Activated CD4-positive, alpha-beta T cell treated with anti-CD3 and anti-CD28 coated beads for 36 hours (primary cell): ENCODE measurements around the gene TSPAN17. TPM values are rescaled to one million over a fixed set of nuclear protein-coding genes. Genes with fewer than 3 reads are reported as not detected.

Experiments used
- ATAC-seq: fragments of 200-7000 bp; cut with Tn5 transposase; one replicate; pipeline ENCODE4 v1.10.0; 2021; ENCODE audit warnings: mild to moderate bottlenecking, moderate library complexity
- CTCF ChIA-PET: fragments of 350-600 bp; sonication (Branson Sonifier 250); formaldehyde crosslinking; loops from one replicate; lab custom pipeline; 2021; ENCODE audit warnings: antibody characterized with exemption; lab: Charles Lee
- POLR2A ChIA-PET: fragments of 350-600 bp; sonication (Branson Sonifier 250); formaldehyde crosslinking; loops from one replicate; lab custom pipeline; 2021; ENCODE audit warnings: antibody characterized with exemption, inconsistent platforms; lab: Charles Lee
- DNase-seq: peaks from one replicate; pipeline ENCODE4 v3.0.0-alpha.2; 2020
- H3K27ac Mint-ChIP-seq: one replicate; pipeline ENCODE4 v1.8.0; 2021; ENCODE audit warnings: mixed read lengths
- H3K27me3 Mint-ChIP-seq: one replicate; pipeline ENCODE4 v1.8.0; 2021; ENCODE audit warnings: mixed read lengths
- H3K36me3 Mint-ChIP-seq: one replicate; pipeline ENCODE4 v1.8.0; 2021; ENCODE audit warnings: low read depth, mixed read lengths
- H3K4me1 Mint-ChIP-seq: one replicate; pipeline ENCODE4 v1.8.0; 2021; ENCODE audit warnings: mixed read lengths
- H3K4me3 Mint-ChIP-seq: one replicate; pipeline ENCODE4 v1.8.0; 2021; ENCODE audit warnings: mild to moderate bottlenecking, moderate library complexity, mixed read lengths
- H3K9me3 Mint-ChIP-seq: one replicate; pipeline ENCODE4 v1.8.0; 2021; ENCODE audit warnings: low read depth, mixed read lengths
- intact Hi-C, 2 experiments: fragments of 100-400 bp; cut with DNase I in 1 of 2; cut with micrococcal nuclease in 1 of 2; formaldehyde crosslinking; loops; one replicate each; pipeline versions ENCODE4 v1.14.2 to v1.15.1; 2022 to 2024; cut with DNase I, micrococcal nuclease
- total RNA-seq, 2 experiments: library from RNA; stranded (reverse); gene quantifications; one replicate each; pipeline ENCODE4 v1.2.3, GENCODE V29; 2021

Gene TSPAN17
- total RNA-seq, 2 experiments from 2014 or later: 19.4 to 25.2 TPM

DNA sequence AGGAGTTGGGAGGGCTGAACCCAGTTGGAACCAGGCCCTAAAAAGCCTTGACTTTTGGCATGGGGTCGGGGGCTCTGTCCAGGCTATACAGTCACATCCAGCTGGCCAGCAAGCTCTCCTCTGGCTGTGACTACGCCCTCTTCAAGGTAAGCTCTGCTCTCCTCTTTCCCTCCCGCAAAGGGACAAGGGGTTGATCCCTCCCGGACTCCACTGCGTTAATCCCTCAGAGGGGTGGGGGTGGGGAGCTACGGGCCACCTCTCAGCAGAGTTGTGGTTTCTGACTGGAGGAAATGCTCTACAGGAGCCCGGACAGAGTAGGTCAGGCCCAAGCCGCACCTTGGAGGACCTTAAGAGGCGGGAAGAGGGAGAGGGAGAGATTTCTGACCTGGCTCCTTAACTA, 3.0 kb upstream of the TSPAN17 start:
- intact Hi-C loops: no loop called here
- ATAC-seq (no peak), DNase-seq (no peak)
- ChIA-PET CTCF (interaction anchor here (0.5 kb wide), 1 partner anchor 14 kb away, joined by 4 read pairs; the partner anchor contains the start of genes EIF4E1B and SNCB), POLR2A (interaction anchor here (0.6 kb wide), 1 partner anchor 215 kb away, joined by 3 read pairs; no protein-coding TSS in a partner anchor)
- H3K27me3 Mint-ChIP-seq: no peaks in the 10 kb centered on the region
- peaks cover 24% of the 10 kb centered on the region for H3K4me1 Mint-ChIP-seq
- no peaks in the 10 kb centered on the region for H3K36me3 Mint-ChIP-seq
- no peak overlapping the region for H3K27ac Mint-ChIP-seq
- H3K4me3 Mint-ChIP-seq: no peak overlapping the region
- H3K9me3 Mint-ChIP-seq: no peaks in the 10 kb centered on the region

- H3K4me3 Mint-ChIP-seq: no peak overlapping the region
- ATAC-seq (no peak), DNase-seq (no peak)
- ChIA-PET POLR2A (no interaction called here), CTCF (interaction anchor here (0.6 to 0.8 kb wide), 2 partner anchors 32 to 85 kb away, joined by 3 to 4 read pairs; no protein-coding TSS in a partner anchor)
- H3K36me3 Mint-ChIP-seq: no peaks in the 10 kb centered on the region
- H3K4me1 Mint-ChIP-seq: peaks cover 27% of the 10 kb centered on the region
- intact Hi-C loops: loop anchor here in 1 of 2 experiments (5.0 kb wide), 1 partner anchor 667 kb away; the partner anchor contains the start of gene MXD3
- no peaks in the 10 kb centered on the region for H3K9me3 Mint-ChIP-seq
- no peaks in the 10 kb centered on the region for H3K27me3 Mint-ChIP-seq
- no peak overlapping the region for H3K27ac Mint-ChIP-seq
Measured at GRCh38 chr5:176644878-176645670, 2.2 kb upstream of the TSPAN17 start.

DNA sequence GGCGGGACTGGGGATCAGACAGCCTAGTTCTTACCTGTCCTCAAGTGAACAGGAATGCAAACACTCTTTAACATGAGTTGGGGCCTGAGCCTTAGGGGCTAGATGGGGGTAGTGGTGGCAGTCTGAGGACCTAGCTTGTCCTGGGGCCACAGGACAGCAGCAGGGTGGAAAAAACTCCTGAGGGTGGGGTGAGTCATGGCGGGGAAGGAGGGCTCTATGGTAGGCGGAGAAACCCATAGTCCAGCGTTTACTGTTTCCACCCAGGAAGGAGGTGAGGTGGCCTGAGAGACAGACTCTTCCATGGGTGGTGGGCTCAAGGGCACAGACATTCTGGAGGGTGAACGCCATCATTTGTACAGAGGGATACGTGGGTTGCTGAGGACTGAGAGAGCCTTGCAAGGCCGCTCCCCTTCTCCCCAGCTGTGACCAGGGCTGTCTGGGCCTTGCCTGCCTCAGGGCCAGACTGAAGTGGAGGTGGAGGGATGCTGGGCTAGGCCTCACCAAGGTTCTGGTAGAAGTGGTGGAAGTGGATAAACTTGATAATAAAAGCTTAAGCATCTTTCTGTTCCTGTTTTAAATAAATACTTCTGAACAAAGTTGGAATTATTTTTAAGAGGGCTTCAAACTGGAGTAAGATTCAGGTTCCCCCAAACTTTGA, 1.1 kb upstream of the TSPAN17 start:
- Mint-ChIP-seq H3K4me1 (peaks cover 31% of the 10 kb centered on the region), H3K9me3 (no peaks in the 10 kb centered on the region), H3K36me3 (peaks cover 2% of the 10 kb centered on the region), H3K27ac (peak overlapping the region; percentile 87), H3K27me3 (no peaks in the 10 kb centered on the region), H3K4me3 (peak overlapping the region; percentile 81)
- ChIA-PET POLR2A (interaction anchor here (1.2 kb wide), 1 partner anchor 12 kb away, joined by 3 read pairs; no protein-coding TSS in a partner anchor), CTCF (interaction anchor here (0.7 to 7.2 kb wide), 5 partner anchors 13 to 663 kb away, joined by 3 to 56 read pairs (median 3); partner anchors contain the start of gene FAF2)
- intact Hi-C loops: loop anchor here (2.0 to 5.0 kb wide), 4 partner anchors 35 to 666 kb away; partner anchors contain the start of genes GPRIN1 (in 1 of the 2), MXD3 (in 1 of the 2) and ZNF346 (in 1 of the 2)
- DNase-seq (no peak), ATAC-seq (no peak)

DNA sequence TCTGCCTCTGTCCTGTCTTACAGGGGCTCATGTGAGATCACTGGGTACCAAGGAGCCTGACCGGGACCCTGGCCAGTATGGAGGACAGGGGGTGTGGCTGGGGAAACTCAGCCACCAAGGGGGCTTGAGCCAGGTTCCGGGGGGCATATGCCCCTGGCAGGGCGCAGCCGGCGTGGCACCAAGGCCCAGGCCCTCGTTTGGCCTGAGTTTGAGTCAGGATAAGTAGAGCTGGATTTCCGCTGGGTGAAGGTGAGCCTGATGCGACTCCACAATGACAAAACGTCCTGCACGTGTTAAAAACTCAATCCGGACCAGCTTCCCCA, 616 bp upstream of the TSPAN17 start:
- H3K4me1 Mint-ChIP-seq: peaks cover 31% of the 10 kb centered on the region
- H3K9me3 Mint-ChIP-seq: no peaks in the 10 kb centered on the region
- no peak for DNase-seq
- peak overlapping the region; percentile 87 for H3K27ac Mint-ChIP-seq
- H3K4me3 Mint-ChIP-seq: peak overlapping the region; percentile 81
- no peaks in the 10 kb centered on the region for H3K27me3 Mint-ChIP-seq
- H3K36me3 Mint-ChIP-seq: peaks cover 2% of the 10 kb centered on the region
- POLR2A ChIA-PET: interaction anchor here (1.2 kb wide), 1 partner anchor 12 kb away, joined by 3 read pairs; no protein-coding TSS in a partner anchor
- ATAC-seq: peak; percentile 21
- intact Hi-C loops: loop anchor here (1.0 to 5.0 kb wide), 14 partner anchors 16 to 1168 kb away; partner anchors contain the start of genes GPRIN1 (in 2 of the 2), CLTB (in 1 of the 2), EIF4E1B (in 1 of the 2) and FAF2 (in 1 of the 2)
- CTCF ChIA-PET: interaction anchor here (0.7 to 7.2 kb wide), 5 partner anchors 12 to 663 kb away, joined by 3 to 56 read pairs (median 3); partner anchors contain the start of gene FAF2

GRCh38 chr5:176647843-176648473, 674 bp downstream of the TSPAN17 start:
- ChIA-PET CTCF (interaction anchor here (0.8 to 7.2 kb wide), 2 partner anchors 11 to 75 kb away, joined by 4 to 56 read pairs; no protein-coding TSS in a partner anchor), POLR2A (interaction anchor here (1.2 kb wide), 1 partner anchor 254 kb away, joined by 3 read pairs; no protein-coding TSS in a partner anchor)
- intact Hi-C loops: loop anchor here (1.0 to 5.0 kb wide), 14 partner anchors 18 to 1170 kb away; partner anchors contain the start of genes GPRIN1 (in 2 of the 2), CLTB (in 1 of the 2), EIF4E1B (in 1 of the 2) and FAF2 (in 1 of the 2)
- Mint-ChIP-seq H3K4me3 (peak overlapping the region; percentile 81), H3K36me3 (peaks cover 6% of the 10 kb centered on the region), H3K9me3 (no peaks in the 10 kb centered on the region), H3K4me1 (peaks cover 43% of the 10 kb centered on the region), H3K27me3 (no peaks in the 10 kb centered on the region), H3K27ac (peak overlapping the region; percentile 83)
- ATAC-seq (no peak), DNase-seq (peak; percentile 43)

DNA sequence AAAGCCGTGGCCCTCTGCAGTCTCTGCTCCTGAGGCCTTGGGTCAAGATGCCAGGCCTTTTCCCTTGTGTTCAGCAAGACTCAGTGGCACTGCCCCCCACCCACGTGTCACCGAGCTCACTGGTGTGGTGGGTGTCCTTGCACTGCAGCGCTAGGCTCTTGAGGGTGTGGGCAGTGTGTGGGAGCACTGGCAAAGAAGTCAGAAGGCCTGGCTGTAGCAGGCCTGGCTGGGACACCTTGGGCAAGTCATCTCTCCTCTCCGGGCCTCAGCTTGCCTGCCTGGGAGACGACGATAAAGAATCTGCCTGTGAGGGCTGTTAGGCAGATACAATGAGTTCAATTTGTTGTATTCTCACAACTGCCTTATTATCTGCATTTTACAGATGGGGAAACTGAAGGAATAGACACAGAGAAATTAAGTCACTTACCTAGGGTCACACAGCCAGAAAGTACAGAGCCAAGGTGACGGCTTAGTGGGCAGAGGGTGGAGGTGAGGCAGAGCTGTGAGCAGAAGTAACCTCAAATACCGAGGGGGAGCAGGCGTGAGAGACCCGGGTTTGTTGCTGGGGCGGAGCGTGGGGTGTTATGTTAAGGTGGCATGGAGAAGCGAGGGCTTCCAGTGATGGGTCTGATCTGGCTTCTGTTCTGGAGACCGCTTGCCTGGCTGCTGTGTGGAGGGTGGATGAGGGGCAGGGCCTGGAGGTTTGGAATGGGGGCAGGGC, 1.4 kb downstream of the TSPAN17 start:
- ChIA-PET CTCF (interaction anchor here (0.6 to 7.2 kb wide), 2 partner anchors 10 to 20 kb away, joined by 4 to 56 read pairs; no protein-coding TSS in a partner anchor), POLR2A (no interaction called here)
- DNase-seq: peak; percentile 36
- Mint-ChIP-seq H3K9me3 (no peaks in the 10 kb centered on the region), H3K36me3 (peaks cover 10% of the 10 kb centered on the region), H3K4me3 (peak overlapping the region; percentile 81), H3K27ac (peak overlapping the region; percentile 39), H3K4me1 (peaks cover 50% of the 10 kb centered on the region), H3K27me3 (no peaks in the 10 kb centered on the region)
- intact Hi-C loops: loop anchor here in 1 of 2 experiments (5.0 kb wide), 1 partner anchor 664 kb away; the partner anchor contains the start of gene MXD3
- ATAC-seq: no peak

DNA sequence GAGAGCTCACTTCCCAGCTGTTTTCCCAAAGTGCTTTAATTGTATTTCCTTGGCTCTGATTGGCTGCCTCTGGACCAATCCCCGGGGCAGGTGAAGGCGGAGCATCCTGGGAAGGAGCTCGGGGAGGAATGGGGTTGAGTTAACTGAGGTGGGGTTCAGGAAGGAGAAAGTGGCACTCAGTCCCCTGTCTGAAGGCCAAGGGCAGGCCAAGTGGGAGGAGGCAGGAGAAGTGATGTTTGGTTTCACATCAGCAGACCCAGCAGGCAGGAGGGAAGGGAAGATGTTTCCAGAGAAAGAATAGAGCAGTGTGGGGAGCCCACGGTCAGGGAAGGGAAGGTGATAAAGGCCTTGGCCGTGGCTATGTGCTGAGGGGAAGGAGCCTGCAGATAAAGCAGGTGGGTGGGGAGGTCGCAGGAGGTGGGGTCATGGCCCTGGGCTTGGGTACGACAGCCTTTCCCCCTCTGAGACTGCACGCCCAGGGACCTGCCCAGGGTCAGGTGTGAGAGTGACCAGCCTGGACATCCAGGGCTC, 3.1 kb downstream of the TSPAN17 start:
- DNase-seq (no peak), ATAC-seq (no peak)
- Mint-ChIP-seq H3K9me3 (no peaks in the 10 kb centered on the region), H3K27ac (no peak overlapping the region), H3K4me3 (no peak overlapping the region), H3K4me1 (peaks cover 62% of the 10 kb centered on the region), H3K36me3 (peaks cover 12% of the 10 kb centered on the region), H3K27me3 (no peaks in the 10 kb centered on the region)
- intact Hi-C loops: loop anchor here in 1 of 2 experiments (5.0 kb wide), 1 partner anchor 252 kb away; no protein-coding TSS in a partner anchor
- ChIA-PET POLR2A (no interaction called here), CTCF (interaction anchor here (0.7 to 7.2 kb wide), 2 partner anchors 9 to 308 kb away, joined by 3 to 56 read pairs; no protein-coding TSS in a partner anchor)

DNA sequence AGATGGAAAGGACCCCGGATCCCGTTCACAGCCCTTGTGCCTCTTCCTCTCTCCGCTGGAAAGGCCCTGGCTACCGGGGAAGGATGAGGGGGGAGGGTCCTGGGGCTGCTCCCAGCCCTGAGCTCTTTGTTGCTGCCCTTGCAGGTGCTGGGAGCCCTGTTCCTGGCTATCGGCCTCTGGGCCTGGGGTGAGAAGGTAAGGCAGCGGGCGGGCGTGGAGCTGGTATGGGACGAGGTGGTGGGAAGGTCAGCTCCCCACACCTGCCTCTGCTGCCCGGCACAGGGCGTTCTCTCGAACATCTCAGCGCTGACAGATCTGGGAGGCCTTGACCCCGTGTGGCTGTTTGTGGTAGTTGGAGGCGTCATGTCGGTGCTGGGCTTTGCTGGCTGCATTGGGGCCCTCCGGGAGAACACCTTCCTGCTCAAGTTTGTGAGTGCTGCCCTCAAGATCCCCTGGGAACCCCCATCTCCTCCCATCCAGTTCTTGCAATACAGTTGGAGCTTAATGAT, 4.2 kb downstream of the TSPAN17 start:
- Mint-ChIP-seq H3K9me3 (no peaks in the 10 kb centered on the region), H3K4me3 (no peak overlapping the region), H3K27me3 (no peaks in the 10 kb centered on the region), H3K36me3 (peaks cover 16% of the 10 kb centered on the region), H3K4me1 (peaks cover 55% of the 10 kb centered on the region), H3K27ac (no peak overlapping the region)
- no peak for DNase-seq
- POLR2A ChIA-PET: no interaction called here
- CTCF ChIA-PET: interaction anchor here (0.6 to 7.2 kb wide), 3 partner anchors 7 to 1114 kb away, joined by 3 to 56 read pairs (median 3); no protein-coding TSS in a partner anchor
- intact Hi-C loops: loop anchor here in 1 of 2 experiments (5.0 kb wide), 1 partner anchor 251 kb away; no protein-coding TSS in a partner anchor
- ATAC-seq: no peak

DNA sequence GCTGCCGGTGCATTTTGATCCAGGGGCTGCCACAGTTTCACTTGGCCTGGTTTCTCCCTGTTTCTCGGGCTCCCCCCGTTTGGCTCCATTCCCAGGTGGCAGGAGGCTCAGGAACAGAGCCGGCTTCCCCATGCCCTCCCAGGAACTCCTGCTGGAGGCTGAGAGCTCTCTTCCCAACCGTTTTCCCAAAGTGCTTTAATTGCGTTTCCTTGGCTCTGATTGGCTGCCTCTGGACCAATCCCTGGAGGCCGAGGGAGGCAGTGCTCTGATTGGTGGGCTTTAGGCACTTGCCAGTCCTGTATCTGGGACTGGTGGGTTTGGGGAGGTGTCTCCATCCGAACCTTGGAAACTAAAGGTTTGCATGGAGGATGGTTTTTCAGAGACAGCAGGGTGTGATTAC, 4.9 kb downstream of the TSPAN17 start:
- CTCF ChIA-PET: interaction anchor here (7.2 kb wide), 1 partner anchor 7 kb away, joined by 56 read pairs; no protein-coding TSS in a partner anchor
- intact Hi-C loops: loop anchor here in 1 of 2 experiments (5.0 kb wide), 1 partner anchor 250 kb away; no protein-coding TSS in a partner anchor
- POLR2A ChIA-PET: no interaction called here

More for the DNA sequence above, 4.9 kb downstream of the TSPAN17 start:
- H3K36me3 Mint-ChIP-seq: peaks cover 16% of the 10 kb centered on the region
- H3K9me3 Mint-ChIP-seq: no peaks in the 10 kb centered on the region
- no peak overlapping the region for H3K4me3 Mint-ChIP-seq
- peaks cover 51% of the 10 kb centered on the region for H3K4me1 Mint-ChIP-seq
- DNase-seq: no peak
- no peaks in the 10 kb centered on the region for H3K27me3 Mint-ChIP-seq
- no peak for ATAC-seq
- no peak overlapping the region for H3K27ac Mint-ChIP-seq
